DMS114 treated with DMSO at 0.1 percent for 48 hours (cell line): ENCODE results near the gene MRPS9.

Experiments
- DNase-seq: peaks from one replicate; lab custom pipeline; 2025; ENCODE audit not compliant: unreplicated experiment; lab: John Stamatoyannopoulos, UW

Gene MRPS9

GRCh38 chr2:105078906-105079495, 41.1 kb downstream of the MRPS9 start:
- DNase-seq: no peak

DNA sequence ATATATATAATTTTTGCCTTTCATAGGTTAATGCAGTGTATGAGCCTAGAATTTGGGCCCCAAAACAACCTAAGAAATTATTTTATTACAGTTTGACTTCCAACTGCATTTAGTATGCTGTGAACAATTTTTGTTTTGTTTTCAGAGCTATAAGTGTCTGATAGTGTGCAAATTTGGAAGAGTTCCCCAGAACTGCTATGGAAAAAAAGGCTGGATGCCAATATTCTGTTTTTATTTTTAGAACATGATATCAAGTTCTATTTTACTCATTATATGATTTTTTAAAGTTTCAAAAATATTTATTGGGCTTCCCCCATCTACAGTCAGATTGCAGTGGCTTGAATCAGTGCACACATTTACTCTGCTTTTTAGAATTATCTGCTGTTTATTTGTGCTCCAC, 42.6 kb downstream of the MRPS9 start:
- DNase-seq: no peak

DNA sequence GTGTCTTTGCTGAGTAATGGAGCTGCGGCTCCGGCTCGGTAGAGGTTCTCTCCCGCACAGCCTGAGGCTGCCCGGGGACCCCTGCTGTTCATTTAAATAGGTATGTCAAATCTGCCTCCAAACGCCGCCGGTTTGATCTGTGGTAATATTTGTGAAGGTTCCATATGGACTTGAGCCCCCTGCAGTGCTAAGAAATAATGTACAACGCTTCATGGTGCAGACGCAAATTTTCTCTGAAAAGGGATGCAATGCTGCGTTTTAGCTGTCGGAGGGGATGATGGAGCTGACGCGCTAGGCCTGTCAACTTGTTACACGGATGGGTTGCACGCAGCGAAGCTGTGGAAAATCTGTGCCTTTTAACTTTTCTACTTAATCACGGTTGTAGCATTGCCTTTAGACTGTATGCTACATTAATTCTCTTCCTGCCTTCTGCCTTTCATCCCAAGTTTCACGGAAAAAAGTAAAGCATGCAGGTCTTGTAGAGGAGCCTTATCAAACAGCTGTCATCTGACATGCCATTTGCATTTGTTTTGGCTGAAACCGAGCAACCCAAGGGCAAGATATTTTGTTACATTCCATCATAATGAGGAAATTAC, 43.2 kb downstream of the MRPS9 start:
- no peak for DNase-seq

DNA sequence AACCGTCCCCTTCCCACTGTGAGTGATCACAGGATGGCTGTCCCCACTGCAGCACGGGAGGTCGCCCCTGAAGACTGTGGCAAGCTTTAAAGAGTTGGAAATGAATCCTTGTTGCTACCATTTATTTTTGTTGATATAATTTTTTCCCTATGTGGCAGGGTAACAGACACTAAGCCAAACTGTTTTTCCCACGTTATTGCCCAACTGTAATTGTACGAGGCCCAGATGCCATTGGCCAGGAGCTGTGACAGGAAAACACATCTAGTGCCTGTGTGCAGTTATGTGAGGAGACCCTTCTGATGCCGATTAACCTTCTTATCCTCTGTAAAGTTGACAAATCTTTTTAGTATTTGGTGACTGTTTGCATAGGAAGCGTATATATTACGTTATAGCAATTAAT, 44.2 kb downstream of the MRPS9 start:
- DNase-seq: no peak

DNA sequence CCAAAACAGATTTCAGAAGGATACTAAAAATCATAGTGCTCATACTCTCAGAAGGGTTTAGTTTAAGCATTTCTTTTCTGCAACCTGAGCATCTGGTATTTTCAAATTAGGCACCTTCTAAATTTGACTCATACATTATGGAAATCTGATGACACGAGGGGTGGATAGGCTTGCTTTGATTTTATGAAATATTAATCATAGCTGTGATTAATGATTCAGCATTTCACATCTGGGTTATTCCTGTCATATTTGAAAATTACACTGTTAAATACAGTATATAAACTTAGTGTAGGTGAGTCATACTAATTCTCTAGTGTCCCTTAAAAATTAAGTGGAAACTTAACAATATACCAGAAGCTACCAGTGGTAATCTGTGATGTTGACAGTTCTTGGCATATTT, 47.7 kb downstream of the MRPS9 start:
- no peak for DNase-seq

- no peak for DNase-seq
Observed at GRCh38 chr2:105087273-105087672, 49.4 kb downstream of the MRPS9 start.

DNA sequence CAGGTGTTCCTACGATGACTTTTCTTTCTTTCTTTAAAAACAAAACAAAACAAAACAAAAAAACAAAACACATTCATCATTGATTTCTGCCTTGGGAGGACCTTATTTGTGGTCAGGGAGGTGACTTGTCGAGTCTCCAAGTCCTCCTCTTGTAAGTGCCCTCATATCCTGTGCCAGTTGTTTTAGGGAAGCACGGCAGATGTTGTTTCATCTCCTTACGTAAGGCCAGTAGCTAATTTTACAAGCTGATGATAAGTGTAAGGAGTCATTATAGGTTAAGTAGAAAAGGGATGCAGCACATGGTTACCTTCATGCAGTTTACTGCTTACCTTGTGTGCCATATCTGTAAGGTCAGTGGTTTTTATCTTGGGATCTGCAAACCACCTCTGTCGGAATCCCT, 52.2 kb downstream of the MRPS9 start:
- DNase-seq: no peak

GRCh38 chr2:105092797-105093196, 54.9 kb downstream of the MRPS9 start:
- DNase-seq: no peak

DNA sequence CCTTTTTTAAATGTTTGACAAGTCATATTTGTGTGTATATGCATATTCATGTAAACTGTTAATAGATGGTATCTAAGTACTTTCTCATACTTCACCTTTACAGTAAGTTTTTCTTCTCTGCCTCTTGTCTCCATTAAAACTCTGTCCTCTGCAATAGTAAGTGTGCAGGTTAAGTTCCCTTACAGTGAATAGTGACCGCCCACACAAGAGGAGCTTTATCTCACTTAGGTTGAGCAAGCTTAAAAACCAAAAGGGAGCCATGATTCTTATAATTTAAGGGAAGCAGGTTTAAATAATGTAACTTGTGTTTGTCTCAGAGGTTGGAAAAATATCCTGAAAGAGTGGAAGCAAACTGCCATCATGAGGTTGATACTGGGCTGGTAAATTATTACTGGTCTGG, 61.3 kb downstream of the MRPS9 start:
- no peak for DNase-seq

GRCh38 chr2:105100046-105100840, 62.4 kb downstream of the MRPS9 start:
- no peak for DNase-seq

DNA sequence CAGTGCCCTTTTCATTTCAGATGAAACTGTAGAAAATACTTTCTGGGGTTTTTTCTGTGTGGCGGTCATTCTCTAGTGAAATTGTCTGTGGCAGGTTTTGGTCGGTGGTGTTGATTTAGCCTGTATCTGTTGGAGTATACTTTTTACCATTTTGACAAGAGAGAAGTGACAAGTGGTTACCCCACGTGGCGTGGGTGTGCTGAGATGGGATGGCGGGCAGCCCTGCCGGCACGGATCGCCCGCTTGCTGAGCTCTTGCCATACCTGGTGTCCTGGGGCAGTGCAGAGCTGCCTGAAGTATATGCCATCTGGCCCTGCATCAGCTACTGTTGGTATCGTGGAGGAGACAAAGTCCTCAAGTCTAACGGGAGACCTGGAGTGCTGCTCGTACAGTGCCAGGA, 64.1 kb downstream of the MRPS9 start:
- no peak for DNase-seq

- no peak for DNase-seq
Observed at GRCh38 chr2:105102963-105103421, 65.1 kb downstream of the MRPS9 start.

DNA sequence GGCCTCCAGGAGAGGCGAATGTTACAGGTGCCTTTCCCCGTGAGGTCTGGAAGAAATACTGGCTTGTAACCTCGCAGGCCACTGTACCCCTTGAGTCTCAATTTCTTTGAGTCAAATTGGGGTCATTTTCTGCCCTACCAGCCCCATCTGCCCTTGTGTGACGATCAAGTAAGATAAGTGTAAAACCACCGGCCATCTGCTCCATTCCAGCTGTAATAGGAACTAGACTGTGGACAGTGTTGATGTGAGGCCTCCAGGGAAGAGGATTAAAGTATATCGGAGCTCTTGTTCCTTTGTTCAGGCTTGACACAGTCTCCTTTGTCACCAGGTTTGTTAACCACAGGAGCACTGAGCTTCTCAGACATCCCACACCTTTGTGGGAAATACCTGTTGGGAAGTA, 65.6 kb downstream of the MRPS9 start:
- DNase-seq: no peak

- DNase-seq: no peak
Observed at GRCh38 chr2:105104208-105104731, 66.4 kb downstream of the MRPS9 start.

DNA sequence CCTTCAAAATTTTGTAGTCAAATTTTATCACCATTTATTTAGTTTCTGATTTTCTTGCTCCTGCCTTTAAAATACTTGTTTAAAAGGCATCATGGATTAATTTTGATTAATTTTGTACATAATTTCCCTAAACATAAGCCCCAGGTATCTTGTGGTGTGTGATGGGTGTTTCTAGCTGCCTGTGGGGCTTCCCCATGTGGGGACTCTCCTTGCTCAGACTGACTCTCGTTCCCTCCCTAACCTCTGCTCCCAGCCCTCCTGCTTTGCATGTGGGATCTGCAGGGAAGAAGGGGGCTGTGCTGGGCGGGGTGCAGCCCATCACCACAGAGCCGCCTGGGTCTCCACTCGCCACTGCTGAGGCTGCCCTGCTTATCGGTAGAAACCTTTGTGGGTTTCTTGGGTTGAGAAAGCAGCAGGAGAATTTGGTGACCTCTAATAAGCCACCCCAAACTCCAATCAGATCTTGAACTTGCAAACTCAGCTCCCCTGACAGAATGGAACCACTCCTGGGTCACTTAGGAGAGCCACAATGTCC, 72.5 kb downstream of the MRPS9 start:
- DNase-seq: no peak

DNA sequence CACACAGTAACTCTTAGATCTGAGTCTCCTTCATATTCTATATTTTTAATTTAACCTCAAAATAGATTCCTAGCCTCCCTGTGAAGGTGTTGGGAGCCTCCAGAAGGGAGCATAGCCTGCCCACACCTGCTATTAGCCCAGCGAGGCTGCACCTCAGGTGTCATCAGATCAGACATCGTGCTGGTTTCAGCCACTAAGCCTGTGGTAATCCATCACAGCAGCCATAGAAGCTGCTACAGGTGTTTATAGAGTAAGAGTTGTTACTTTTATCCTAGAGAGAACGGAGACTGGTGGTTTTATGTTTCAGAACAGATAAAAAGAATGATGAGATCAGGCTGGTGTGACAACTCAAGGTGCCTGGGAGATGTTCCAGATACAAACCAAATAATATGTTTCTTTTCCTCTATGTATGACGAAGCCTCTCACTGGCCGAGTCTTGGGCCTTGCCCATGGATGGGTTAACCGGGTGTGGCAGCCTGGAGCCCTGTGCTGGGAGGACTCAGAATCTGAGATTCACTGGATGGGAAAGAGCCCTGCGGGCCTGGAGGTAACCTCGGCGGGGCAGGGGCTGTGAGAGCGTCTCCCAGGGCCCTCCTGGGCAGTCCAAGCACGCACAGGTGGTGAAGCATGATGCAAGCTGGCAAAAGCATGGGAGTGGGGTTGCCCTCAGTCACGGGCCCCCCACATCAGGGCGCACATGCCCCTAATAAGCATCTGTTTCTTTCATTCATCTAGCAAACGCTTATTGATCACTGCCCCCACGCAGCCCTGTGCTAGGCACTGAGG, 73.7 kb downstream of the MRPS9 start:
- no peak for DNase-seq

GRCh38 chr2:105112345-105112744, 74.5 kb downstream of the MRPS9 start:
- no peak for DNase-seq

DNA sequence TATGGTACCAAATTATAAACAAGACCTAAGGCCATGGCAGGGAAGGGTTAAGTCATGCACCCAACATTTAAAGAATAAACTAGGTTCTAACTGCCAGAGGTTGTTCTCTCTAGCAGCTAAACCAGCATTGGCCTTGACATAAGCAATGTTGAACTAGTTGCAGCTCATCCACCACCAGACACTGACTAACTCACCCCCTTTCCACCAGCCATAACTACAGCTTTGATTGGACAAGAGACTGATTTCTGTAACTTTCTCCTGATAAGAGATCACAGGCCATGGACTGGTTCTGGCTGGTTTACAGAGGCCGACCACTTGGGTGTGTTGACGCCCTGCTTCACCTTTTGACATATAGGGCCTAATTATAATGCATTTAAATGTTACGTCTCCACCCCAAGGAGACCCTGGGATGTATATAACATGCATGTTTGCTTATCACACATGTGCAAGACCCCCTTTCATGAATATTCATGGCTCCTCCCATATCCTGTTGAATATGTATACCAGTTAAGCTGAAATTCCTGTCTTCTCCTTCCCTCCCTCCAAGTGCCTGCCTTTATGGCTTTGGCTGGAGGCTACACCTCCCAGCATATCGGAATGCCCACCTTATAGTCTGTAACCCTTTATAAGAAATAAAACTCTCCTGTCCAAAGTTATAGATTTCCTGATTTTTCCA, 75.9 kb downstream of the MRPS9 start:
- DNase-seq: no peak

GRCh38 chr2:105114551-105114950, 76.7 kb downstream of the MRPS9 start:
- DNase-seq: peak; percentile 29

- DNase-seq: no peak
Observed at GRCh38 chr2:105116348-105116747, 78.5 kb downstream of the MRPS9 start.

DNA sequence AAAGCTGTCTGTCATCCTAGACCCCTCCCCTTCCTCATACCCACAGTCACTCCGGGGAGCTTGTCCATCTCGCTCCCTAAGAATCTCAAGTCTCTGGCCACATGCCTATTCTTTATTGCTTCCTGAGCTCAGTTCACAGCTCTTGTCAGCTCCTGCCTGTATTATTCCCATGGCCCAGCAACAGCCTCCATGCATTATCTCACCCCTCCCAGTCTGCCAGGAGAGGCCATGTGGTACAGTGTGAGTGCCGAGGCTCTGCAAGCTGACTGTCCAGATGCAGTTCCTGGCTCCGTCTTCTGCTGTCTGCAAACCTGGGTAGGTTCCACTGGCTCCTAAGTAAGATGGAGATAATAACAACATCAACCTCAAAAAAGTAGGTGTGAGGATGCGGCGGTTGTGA, 79.7 kb downstream of the MRPS9 start:
- DNase-seq: no peak
